GM13976 (cell line): Measurements from ENCODE around the gene TSPO.

ENCODE experiments used
- DNase-seq: peaks from one replicate; pipeline ENCODE4 v3.0.0; 2012; ENCODE audit warnings: low spot score
- in situ Hi-C: fragments of 300-500 bp; cut with MboI; formaldehyde crosslinking; loops from one replicate; pipeline ENCODE4 v1.12.0; 2022; ENCODE audit warnings: low sequenced_read_pairs, mixed read lengths, inconsistent platforms; ENCODE audit not compliant: unreplicated experiment
- TF ChIP-seq, protein P1 (sequence below): IDR thresholded peaks from 2 replicates; pipeline ENCODE4 v1.5.1; 2012; ENCODE audit warnings: borderline replicate concordance, mild to moderate bottlenecking; ENCODE audit not compliant: insufficient read depth; ENCODE audit errors: extremely low read depth, missing control alignments, control extremely low read depth

Gene TSPO

DNA sequence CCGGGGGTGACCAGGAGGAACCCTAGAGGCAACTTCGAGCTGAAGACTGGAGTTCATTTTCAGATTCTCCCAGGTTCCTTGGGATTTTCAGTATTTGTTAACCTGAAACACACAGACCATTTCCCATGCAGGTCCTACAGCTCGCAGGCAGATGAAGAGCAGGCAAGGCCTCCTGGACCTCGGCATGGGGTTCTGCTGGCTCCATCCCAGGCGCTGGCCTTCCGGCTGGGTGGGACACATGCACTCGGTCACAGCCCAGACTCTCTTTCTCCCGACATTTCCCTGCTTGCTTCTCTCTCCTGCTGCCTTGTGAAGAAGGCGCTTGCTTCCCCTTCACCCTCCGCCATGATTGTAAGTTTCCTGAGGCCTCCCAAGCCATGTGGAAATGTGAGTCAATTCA lies 51.0 kb downstream of the TSPO start:
- DNase-seq = no peak
- in situ Hi-C loops = no loop called here
- TF ChIP-seq, protein P1, sequence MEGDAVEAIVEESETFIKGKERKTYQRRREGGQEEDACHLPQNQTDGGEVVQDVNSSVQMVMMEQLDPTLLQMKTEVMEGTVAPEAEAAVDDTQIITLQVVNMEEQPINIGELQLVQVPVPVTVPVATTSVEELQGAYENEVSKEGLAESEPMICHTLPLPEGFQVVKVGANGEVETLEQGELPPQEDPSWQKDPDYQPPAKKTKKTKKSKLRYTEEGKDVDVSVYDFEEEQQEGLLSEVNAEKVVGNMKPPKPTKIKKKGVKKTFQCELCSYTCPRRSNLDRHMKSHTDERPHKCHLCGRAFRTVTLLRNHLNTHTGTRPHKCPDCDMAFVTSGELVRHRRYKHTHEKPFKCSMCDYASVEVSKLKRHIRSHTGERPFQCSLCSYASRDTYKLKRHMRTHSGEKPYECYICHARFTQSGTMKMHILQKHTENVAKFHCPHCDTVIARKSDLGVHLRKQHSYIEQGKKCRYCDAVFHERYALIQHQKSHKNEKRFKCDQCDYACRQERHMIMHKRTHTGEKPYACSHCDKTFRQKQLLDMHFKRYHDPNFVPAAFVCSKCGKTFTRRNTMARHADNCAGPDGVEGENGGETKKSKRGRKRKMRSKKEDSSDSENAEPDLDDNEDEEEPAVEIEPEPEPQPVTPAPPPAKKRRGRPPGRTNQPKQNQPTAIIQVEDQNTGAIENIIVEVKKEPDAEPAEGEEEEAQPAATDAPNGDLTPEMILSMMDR = no peak

DNA sequence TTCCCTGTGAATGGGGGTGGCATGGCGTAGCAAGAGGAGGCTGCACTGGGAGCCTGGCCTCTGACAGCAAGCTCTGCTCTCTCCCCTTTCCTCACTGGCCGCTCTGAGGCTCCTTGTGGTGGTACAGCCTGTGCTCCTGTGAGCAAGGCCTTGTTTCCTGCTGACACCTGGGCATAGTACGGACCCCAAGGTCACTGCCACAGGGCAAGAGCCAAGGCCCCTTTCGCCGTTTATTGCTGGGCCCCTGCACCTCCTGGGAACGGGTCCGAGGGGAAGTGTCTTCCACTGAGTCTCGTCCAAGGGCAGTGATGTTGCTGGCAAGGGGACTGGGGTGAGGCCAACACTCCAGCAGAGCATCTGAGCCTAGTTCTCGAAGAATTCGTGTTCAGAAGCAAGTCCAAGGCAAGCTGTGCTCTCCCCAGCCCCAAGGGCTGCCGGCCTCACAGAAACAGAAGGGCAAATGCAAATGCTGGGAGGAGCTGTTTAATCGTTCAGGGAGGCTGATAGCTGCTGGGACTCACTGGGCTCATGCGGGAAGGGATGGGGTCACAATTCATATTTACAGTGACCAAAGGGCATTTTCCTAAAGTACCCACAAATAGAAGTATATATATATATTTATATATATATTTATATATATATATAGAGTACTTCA lies 51.5 kb downstream of the TSPO start:
- TF ChIP-seq, protein P1 = no peak
- DNase-seq = no peak
- in situ Hi-C loops = no loop called here

DNA sequence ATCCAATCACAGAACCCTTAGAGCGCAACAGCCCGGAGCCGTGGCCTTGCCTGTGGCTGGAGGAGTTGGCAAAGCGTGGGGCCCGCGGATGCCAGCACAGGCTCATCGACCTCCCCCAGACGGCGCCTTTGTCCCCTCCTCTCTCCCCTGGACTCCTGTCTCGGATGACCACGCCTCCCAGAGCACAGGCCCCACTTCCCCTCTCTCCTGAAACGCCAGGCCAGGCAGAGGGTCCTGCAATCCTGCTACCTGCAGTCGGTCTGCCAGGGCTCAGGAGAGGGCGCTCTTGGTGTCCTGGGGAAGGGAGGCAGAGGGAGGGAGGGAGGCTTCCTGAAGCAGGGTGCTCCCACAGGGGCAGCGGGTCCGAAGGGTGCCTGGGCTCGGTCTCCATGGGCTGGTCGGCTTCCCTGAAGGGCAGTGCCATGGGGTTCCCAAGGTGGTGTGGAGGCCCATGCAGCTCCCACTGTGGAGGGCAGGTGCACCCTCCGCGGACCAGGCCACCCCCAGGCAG lies 52.2 kb downstream of the TSPO start:
- no peak for DNase-seq
- TF ChIP-seq, protein P1 = no peak
- in situ Hi-C loops = no loop called here

DNA sequence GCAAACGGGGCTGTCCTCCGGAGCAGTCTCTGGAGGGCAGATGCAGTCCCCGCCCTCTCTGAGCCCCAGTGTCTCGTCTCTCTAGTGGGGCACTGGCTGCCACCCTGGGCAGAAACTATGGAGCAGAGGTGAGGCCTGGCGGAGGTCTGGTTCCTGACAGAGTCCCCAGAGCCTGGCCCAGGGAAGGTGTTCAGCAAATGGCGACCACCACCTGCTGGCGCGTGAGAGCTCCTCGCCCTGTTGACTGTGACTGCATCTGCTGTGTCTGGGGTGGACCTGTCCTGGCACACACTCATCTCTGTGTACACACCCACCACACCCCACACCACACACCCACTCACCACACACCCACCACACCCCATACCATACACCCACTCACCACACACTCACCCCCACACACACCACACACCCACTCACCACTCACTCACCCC lies 53.9 kb downstream of the TSPO start:
- in situ Hi-C loops = no loop called here
- TF ChIP-seq, protein P1 = no peak
- no peak for DNase-seq

DNA sequence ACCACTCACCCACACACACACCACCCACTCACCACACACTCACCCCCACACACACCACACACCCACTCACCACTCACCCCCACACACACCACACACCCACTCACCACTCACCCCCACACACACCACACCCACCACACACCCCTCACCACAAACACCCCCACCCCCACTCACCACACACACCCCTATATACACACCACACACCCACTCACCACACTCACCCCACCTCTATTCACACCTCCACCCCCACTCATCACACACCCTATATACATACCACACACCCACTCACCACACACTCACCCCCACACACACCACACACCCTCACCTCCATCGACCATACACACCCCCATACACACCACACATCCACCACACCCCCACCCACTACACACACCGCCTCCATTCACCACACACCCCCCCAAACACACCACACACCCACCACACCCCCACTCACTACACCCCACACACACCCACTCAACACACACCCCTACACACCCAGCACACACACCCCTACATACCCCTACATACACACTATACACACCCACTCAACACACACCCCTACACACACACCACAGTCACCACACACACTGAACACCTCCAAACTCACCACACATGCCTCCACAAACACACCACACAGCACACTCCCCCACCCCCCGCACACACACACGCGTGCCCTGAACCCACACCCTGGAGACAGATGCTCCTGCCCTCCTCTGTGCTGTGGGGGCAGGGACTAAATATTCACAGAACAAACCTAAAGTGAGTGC lies 54.6 kb downstream of the TSPO start:
- in situ Hi-C loops = no loop called here
- no peak for DNase-seq
- TF ChIP-seq, protein P1 = no peak

DNA sequence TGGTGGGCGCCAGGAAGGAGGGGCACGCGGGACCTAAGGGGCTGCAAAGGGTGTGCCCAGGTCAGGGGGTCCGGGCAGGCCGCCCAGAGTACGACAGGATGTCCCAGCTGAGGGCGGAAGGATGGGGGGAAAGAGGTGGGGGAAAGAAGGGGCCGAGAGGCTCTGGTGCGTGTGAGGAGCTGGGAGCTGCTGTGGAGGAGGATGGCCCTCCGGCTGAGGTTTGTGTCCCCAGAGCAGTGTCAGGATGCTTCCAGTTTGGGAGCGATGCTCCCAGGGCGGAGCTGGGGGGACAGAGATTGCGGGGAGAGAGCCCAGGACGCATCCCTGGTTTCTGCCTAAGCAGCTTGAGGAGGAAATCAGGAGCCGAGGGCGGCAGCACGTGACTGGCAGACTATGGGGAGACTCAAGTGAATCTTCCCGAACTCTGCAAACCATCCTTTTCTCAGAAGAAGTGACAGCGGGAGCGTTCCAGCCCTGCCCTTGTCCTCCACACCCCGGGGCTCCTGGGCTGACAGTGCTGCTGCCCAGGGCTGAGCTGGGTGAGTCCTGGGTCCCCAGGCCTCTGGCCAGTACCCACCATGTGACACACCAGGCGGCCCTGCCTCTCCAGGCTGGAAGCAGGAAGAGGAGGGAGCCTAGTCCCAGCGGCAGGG lies 55.3 kb downstream of the TSPO start:
- in situ Hi-C loops = no loop called here
- DNase-seq = no peak
- TF ChIP-seq, protein P1 = no peak
